ENCODE data around the gene RANBP3.

RANBP3 gene

DNA sequence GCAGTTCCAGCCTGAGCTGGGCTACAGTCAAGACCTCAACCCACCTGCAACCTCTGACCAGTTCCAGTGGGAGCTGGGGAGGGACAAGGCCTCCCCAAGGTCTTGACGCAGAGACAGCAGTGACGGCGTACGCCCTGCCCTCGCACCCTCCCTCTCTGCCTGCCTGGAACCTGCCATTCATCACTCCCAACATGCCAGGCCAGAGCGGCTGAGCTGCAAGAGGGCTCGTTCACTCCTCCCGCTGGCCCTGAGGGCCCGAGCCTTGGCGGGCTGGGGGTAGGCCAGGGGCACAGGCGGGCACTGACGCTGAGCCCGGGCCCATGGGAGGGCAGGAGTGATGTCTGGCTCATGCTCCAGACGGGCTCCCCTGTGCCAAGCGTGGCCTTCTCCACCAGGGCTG, 82.5 kb downstream of the RANBP3 start:
- H3K9me3 ChIP-seq (ENCODE audit: low read length): no peaks in the 10 kb centered on the region

GRCh38 chr19:5894704-5895349, 83.1 kb downstream of the RANBP3 start:
- H3K9me3 ChIP-seq (ENCODE audit: low read length): no peaks in the 10 kb centered on the region
- H4K20me1 ChIP-seq (ENCODE audit: insufficient read depth, low read length): no peaks in the 10 kb centered on the region
- no peak overlapping the region for H2AFZ ChIP-seq (ENCODE audit: low read length)
- no peak overlapping the region for H3K4me3 ChIP-seq (ENCODE audit: low read depth, low read length, poor library complexity, severe bottlenecking)
- no peaks in the 10 kb centered on the region for H3K4me1 ChIP-seq (ENCODE audit: insufficient read depth, low read length, severe bottlenecking)
- no peak overlapping the region for H3K9ac ChIP-seq (ENCODE audit: low read length)
- no peak overlapping the region for H3K27ac ChIP-seq (ENCODE audit: low read depth, low read length, poor library complexity, severe bottlenecking)
- TF ChIP-seq EZH2 (IDR thresholded peaks at IDR 0.05; ENCODE audit: borderline replicate concordance, low read length) (no peak), CTCF (IDR thresholded peaks at IDR 0.05; ENCODE audit: low read length) (no peak)
- 0 out of 2 replicates have a peak, but pooled peaks cover 3% of the 10 kb centered on the region for H3K79me2 ChIP-seq (ENCODE audit: insufficient read depth, low read length)
- H3F3A ChIP-seq (ENCODE audit: insufficient read depth, low read length): no peaks in the 10 kb centered on the region; the same call in 1 of the 2 replicates
- no peaks in the 10 kb centered on the region for H3K9me2 ChIP-seq (ENCODE audit: low read depth, low read length)
- no peak overlapping the region for H3K4me2 ChIP-seq (ENCODE audit: low read length)
- H3K36me3 ChIP-seq (ENCODE audit: insufficient read depth, low read length): peaks cover 30% of the 10 kb centered on the region
- peaks cover 5% of the 10 kb centered on the region; the same call in 1 of the 2 replicates for H3K27me3 ChIP-seq (ENCODE audit: insufficient read depth, low read length)

More for the DNA sequence above, 82.5 kb downstream of the RANBP3 start:
- no peak overlapping the region for H3K4me2 ChIP-seq (ENCODE audit: low read length)
- peaks cover 5% of the 10 kb centered on the region; the same call in 1 of the 2 replicates for H3K27me3 ChIP-seq (ENCODE audit: insufficient read depth, low read length)
- no peak overlapping the region for H3K4me3 ChIP-seq (ENCODE audit: low read depth, low read length, poor library complexity, severe bottlenecking)
- no peaks in the 10 kb centered on the region for H3K4me1 ChIP-seq (ENCODE audit: insufficient read depth, low read length, severe bottlenecking)
- H3K9ac ChIP-seq (ENCODE audit: low read length): no peak overlapping the region
- 0 out of 2 replicates have a peak, but pooled peaks cover 8% of the 10 kb centered on the region for H3K79me2 ChIP-seq (ENCODE audit: insufficient read depth, low read length)
- no peak overlapping the region for H3K27ac ChIP-seq (ENCODE audit: low read depth, low read length, poor library complexity, severe bottlenecking)
- no peak overlapping the region for H2AFZ ChIP-seq (ENCODE audit: low read length)
- H4K20me1 ChIP-seq (ENCODE audit: insufficient read depth, low read length): no peaks in the 10 kb centered on the region
- H3K36me3 ChIP-seq (ENCODE audit: insufficient read depth, low read length): peaks cover 36% of the 10 kb centered on the region
- H3F3A ChIP-seq (ENCODE audit: insufficient read depth, low read length): no peaks in the 10 kb centered on the region; the same call in 1 of the 2 replicates
- no peaks in the 10 kb centered on the region for H3K9me2 ChIP-seq (ENCODE audit: low read depth, low read length)
- TF ChIP-seq EZH2 (IDR thresholded peaks at IDR 0.05; ENCODE audit: borderline replicate concordance, low read length) (no peak), CTCF (IDR thresholded peaks at IDR 0.05; ENCODE audit: low read length) (no peak)

- Histone ChIP-seq H3K9me3 (ENCODE audit: low read length) (no peaks in the 10 kb centered on the region), H3K4me1 (ENCODE audit: insufficient read depth, low read length, severe bottlenecking) (no peaks in the 10 kb centered on the region), H3F3A (ENCODE audit: insufficient read depth, low read length) (no peaks in the 10 kb centered on the region; the same call in 1 of the 2 replicates), H4K20me1 (ENCODE audit: insufficient read depth, low read length) (no peaks in the 10 kb centered on the region), H2AFZ (ENCODE audit: low read length) (no peak overlapping the region), H3K36me3 (ENCODE audit: insufficient read depth, low read length) (peaks cover 28% of the 10 kb centered on the region), H3K4me3 (ENCODE audit: low read depth, low read length, poor library complexity, severe bottlenecking) (no peak overlapping the region), H3K9me2 (ENCODE audit: low read depth, low read length) (no peaks in the 10 kb centered on the region), H3K79me2 (ENCODE audit: insufficient read depth, low read length) (no peaks in the 10 kb centered on the region), H3K27me3 (ENCODE audit: insufficient read depth, low read length) (peaks cover 5% of the 10 kb centered on the region; the same call in 1 of the 2 replicates), H3K27ac (ENCODE audit: low read depth, low read length, poor library complexity, severe bottlenecking) (no peak overlapping the region), H3K4me2 (ENCODE audit: low read length) (no peak overlapping the region), H3K9ac (ENCODE audit: low read length) (no peak overlapping the region)
- TF ChIP-seq EZH2 (IDR thresholded peaks at IDR 0.05; ENCODE audit: borderline replicate concordance, low read length): no peak
- TF ChIP-seq CTCF (IDR thresholded peaks at IDR 0.05; ENCODE audit: low read length): no peak
Measured at GRCh38 chr19:5893907-5894703, 83.8 kb downstream of the RANBP3 start.
